GM23338 (cell line): ENCODE measurements around the gene RPS19. TPM values are rescaled to one million over a fixed set of nuclear protein-coding genes. Genes with fewer than 3 reads are reported as not detected.

Source experiments
- ATAC-seq: fragments of 200-7000 bp; cut with Tn5 transposase; 3 replicates; pipeline ENCODE4 v1.9.1; 2020
- DNase-seq: peaks from one replicate; pipeline ENCODE4 v3.0.0-alpha.2; 2015; ENCODE audit warnings: low spot score
- H2AFZ ChIP-seq: fragments of 200-600 bp; sonication (generic); 2 replicates; pipeline ENCODE4 v1.8.0; 2016; ENCODE audit warnings: antibody characterized with exemption, mild to moderate bottlenecking, moderate library complexity
- H3F3A ChIP-seq: fragments of 200-600 bp; sonication (generic); replicated peaks from 2 replicates; pipeline ENCODE4 v1.8.0; 2017; ENCODE audit warnings: antibody characterized with exemption, mixed run types, low read depth
- H3K27ac ChIP-seq: fragments of 200-600 bp; sonication (generic); 2 replicates; pipeline ENCODE4 v1.6.1; 2016; ENCODE audit warnings: low read depth
- H3K27me3 ChIP-seq: fragments of 200-600 bp; sonication (generic); 2 replicates; pipeline ENCODE4 v1.8.0; 2016; ENCODE audit warnings: mild to moderate bottlenecking, mixed run types, moderate library complexity; ENCODE audit not compliant: insufficient read depth
- H3K36me3 ChIP-seq: fragments of 200-600 bp; sonication (generic); 2 replicates; pipeline ENCODE4 v1.8.0; 2016; ENCODE audit warnings: mild to moderate bottlenecking; ENCODE audit not compliant: insufficient read depth
- H3K4me1 ChIP-seq: fragments of 200-600 bp; sonication (generic); 2 replicates; pipeline ENCODE4 v1.8.0; 2016; ENCODE audit warnings: mild to moderate bottlenecking, moderate library complexity; ENCODE audit not compliant: insufficient read depth
- H3K4me2 ChIP-seq: fragments of 200-600 bp; sonication (generic); 2 replicates; pipeline ENCODE4 v1.7.1; 2017; ENCODE audit warnings: mixed run types
- H3K4me3 ChIP-seq: fragments of 200-600 bp; sonication (generic); 2 replicates; pipeline ENCODE4 v1.6.1; 2016; ENCODE audit warnings: mixed run types
- H3K79me2 ChIP-seq: fragments of 200-600 bp; sonication (generic); replicated peaks from 2 replicates; pipeline ENCODE4 v1.8.0; 2017; ENCODE audit warnings: mild to moderate bottlenecking; ENCODE audit not compliant: insufficient read depth
- H3K9me2 ChIP-seq: fragments of 200-600 bp; sonication (generic); 2 replicates; pipeline ENCODE4 v1.8.0; 2017; ENCODE audit not compliant: insufficient read depth
- H4K20me1 ChIP-seq: fragments of 200-600 bp; sonication (generic); replicated peaks from 2 replicates; pipeline ENCODE4 v1.8.0; 2017; ENCODE audit warnings: mild to moderate bottlenecking; ENCODE audit not compliant: insufficient read depth
- H3K27ac Mint-ChIP-seq: 2 replicates; pipeline ENCODE4 v1.8.0; 2020; ENCODE audit warnings: inconsistent platforms, mild to moderate bottlenecking, moderate library complexity, mixed read lengths
- H3K27me3 Mint-ChIP-seq: 3 replicates; pipeline ENCODE4 v1.8.0; 2022; ENCODE audit warnings: low read depth, mild to moderate bottlenecking, moderate library complexity, mixed read lengths, inconsistent platforms; ENCODE audit not compliant: insufficient read depth, poor library complexity
- H3K36me3 Mint-ChIP-seq: 3 replicates; pipeline ENCODE4 v1.8.0; 2021; ENCODE audit warnings: low read depth, mild to moderate bottlenecking, inconsistent platforms, moderate library complexity, mixed read lengths
- H3K4me1 Mint-ChIP-seq: 3 replicates; pipeline ENCODE4 v1.8.0; 2020; ENCODE audit warnings: mild to moderate bottlenecking, inconsistent platforms, mixed read lengths
- H3K4me3 Mint-ChIP-seq: 3 replicates; pipeline ENCODE4 v1.8.0; 2021; ENCODE audit warnings: moderate library complexity, mild to moderate bottlenecking, inconsistent platforms, mixed read lengths
- H3K9me3 Mint-ChIP-seq: 3 replicates; pipeline ENCODE4 v1.8.0; 2020; ENCODE audit warnings: moderate library complexity, mild to moderate bottlenecking, inconsistent platforms, mixed read lengths
- CTCF ChIP-seq, 2 experiments: fragments of 200-600 bp in 1 of 2; sonication (generic) in 1 of 2; conservative IDR thresholded peaks; 2 replicates each; pipeline versions ENCODE4 v1.5.1 to v1.6.1; 2016 to 2017; ENCODE audit warnings: antibody characterized with exemption in 2 of 2, low read depth in 2 of 2, mild to moderate bottlenecking in 2 of 2, moderate library complexity in 1 of 2
- EZH2 ChIP-seq: fragments of 200-600 bp; sonication (generic); IDR thresholded peaks from one replicate; pipeline ENCODE4 v1.8.0; 2017; ENCODE audit warnings: antibody characterized with exemption, mild to moderate bottlenecking, low read depth; ENCODE audit not compliant: unreplicated experiment
- EZH2phosphoT487 ChIP-seq: fragments of 200-600 bp; sonication (generic); IDR thresholded peaks from one replicate; pipeline ENCODE4 v1.8.1; 2018; ENCODE audit warnings: antibody characterized with exemption; ENCODE audit not compliant: unreplicated experiment
- JUNB ChIP-seq: IDR thresholded peaks from one replicate; pipeline ENCODE4 v1.6.1; 2016; ENCODE audit warnings: antibody characterized with exemption; ENCODE audit not compliant: unreplicated experiment
- NANOG ChIP-seq: IDR thresholded peaks from 2 replicates; pipeline ENCODE4 v1.6.1; 2016; ENCODE audit warnings: antibody characterized with exemption, borderline replicate concordance
- REST ChIP-seq: IDR thresholded peaks from one replicate; pipeline ENCODE4 v1.6.1; 2018; ENCODE audit warnings: antibody characterized with exemption; ENCODE audit not compliant: unreplicated experiment
- STAT1 ChIP-seq: IDR thresholded peaks from one replicate; pipeline ENCODE4 v1.6.1; 2016; ENCODE audit warnings: antibody characterized with exemption; ENCODE audit not compliant: unreplicated experiment
- ZNF114 ChIP-seq: fragments of 250-450 bp; sonication (Bioruptor Pico); IDR thresholded peaks from 2 replicates; pipeline ENCODE4 v1.5.0; 2020; ENCODE audit warnings: mild to moderate bottlenecking, moderate library complexity
- ZNF331 ChIP-seq: fragments of 250-450 bp; sonication (Bioruptor Pico); IDR thresholded peaks from 2 replicates; pipeline ENCODE4 v1.5.0; 2020; ENCODE audit warnings: low read depth, mild to moderate bottlenecking, moderate library complexity
- ZNF462 ChIP-seq: fragments of 250-450 bp; sonication (Bioruptor Pico); IDR thresholded peaks from 2 replicates; pipeline ENCODE4 v1.5.0; 2020; ENCODE audit warnings: mild to moderate bottlenecking, moderate library complexity
- polyA plus RNA-seq: library from polyadenylated mRNA; unstranded; fragments of >200 nt; fragmentation: Nextera tagmentation; extraction: Ambion mirVana; gene quantifications from 2 replicates; pipeline ENCODE4 v1.2.1, GENCODE V29; 2016
- total RNA-seq: library from RNA; depleted of rRNA; stranded (reverse); fragments of >200 nt; shearing (Covaris generic); gene quantifications from 2 replicates; pipeline ENCODE4 v1.2.3, GENCODE V29; 2014
- TF ChIP-seq, protein P1 (sequence below): IDR thresholded peaks from 2 replicates; pipeline ENCODE4 v1.6.1; 2016; ENCODE audit warnings: antibody characterized with exemption

RPS19 gene
- total and polyA plus RNA-seq, 2 experiments from 2014 or later = 1,798 to 4,073 TPM

- TF ChIP-seq ZNF462 (CRISPR knock-in tag) = no peak
- TF ChIP-seq ZNF331 (CRISPR knock-in tag) = no peak
- no peak for TF ChIP-seq NANOG
Observed at GRCh38 chr19:41909706-41910105, 49.7 kb downstream of the RPS19 start (continued).

DNA sequence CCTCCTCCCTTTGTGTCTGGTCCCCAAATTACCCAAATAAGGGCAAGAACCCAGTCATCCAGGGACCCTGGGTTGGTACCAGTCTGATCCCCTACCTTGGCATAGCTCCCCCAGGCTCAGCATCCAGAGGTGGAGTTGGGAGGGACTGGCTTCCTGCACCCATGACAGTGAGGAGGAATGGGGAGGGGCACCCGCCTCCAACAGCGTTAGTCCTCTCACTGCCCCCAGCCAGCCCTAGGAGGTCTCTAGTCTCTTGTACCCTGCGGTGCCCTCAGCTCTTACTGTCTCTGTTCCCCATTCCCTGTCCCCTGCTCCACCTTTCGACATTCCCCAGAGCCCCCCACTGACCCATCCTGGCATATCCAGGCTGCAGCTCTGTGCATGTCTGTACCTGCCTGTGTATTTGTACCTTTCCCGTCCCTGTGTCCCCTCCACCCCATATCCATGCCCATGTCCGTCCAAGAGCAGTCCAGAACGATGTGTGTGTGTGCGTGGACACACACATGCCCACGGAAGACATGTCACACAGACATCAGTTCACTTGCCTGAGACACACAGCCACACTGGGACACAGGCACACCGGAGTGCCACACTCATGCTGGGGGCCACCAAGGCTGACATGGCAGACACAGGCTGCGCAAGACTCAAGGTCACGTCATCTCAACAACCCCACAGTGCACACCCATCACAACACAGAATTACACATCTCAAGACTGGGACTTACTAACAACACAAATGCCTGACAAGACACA is 50.4 kb downstream of the RPS19 start:
- H3K4me1 ChIP-seq = peaks cover 4% of the 10 kb centered on the region; the same call in 1 of the 2 replicates
- no peak overlapping the region for H3K4me2 ChIP-seq
- H3K27ac Mint-ChIP-seq = no peak overlapping the region
- no peaks in the 10 kb centered on the region for H3K79me2 ChIP-seq
- H3F3A ChIP-seq = no peaks in the 10 kb centered on the region
- H3K4me3 Mint-ChIP-seq = no peak overlapping the region; the same call in 2 of the 3 replicates
- H4K20me1 ChIP-seq = no peaks in the 10 kb centered on the region; the same call in 1 of the 2 replicates
- TF ChIP-seq, protein P1, sequence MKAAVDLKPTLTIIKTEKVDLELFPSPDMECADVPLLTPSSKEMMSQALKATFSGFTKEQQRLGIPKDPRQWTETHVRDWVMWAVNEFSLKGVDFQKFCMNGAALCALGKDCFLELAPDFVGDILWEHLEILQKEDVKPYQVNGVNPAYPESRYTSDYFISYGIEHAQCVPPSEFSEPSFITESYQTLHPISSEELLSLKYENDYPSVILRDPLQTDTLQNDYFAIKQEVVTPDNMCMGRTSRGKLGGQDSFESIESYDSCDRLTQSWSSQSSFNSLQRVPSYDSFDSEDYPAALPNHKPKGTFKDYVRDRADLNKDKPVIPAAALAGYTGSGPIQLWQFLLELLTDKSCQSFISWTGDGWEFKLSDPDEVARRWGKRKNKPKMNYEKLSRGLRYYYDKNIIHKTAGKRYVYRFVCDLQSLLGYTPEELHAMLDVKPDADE = no peak
- TF ChIP-seq EZH2phosphoT487 (no peak), JUNB (no peak), NANOG (no peak), REST (no peak), EZH2 (no peak), ZNF331 (CRISPR knock-in tag) (no peak), ZNF114 (CRISPR knock-in tag) (no peak), STAT1 (no peak), CTCF (conservative IDR thresholded peaks at IDR 0.05; ENCODE audit: low read depth in 2 of 2) (no peak)
- no peak for DNase-seq
- no peaks in the 10 kb centered on the region for H3K9me2 ChIP-seq
- peaks cover 68% of the 10 kb centered on the region for H3K27me3 ChIP-seq
- ATAC-seq = no peak
- no peak overlapping the region for H3K27ac ChIP-seq
- H3K4me1 Mint-ChIP-seq = peaks cover 20% of the 10 kb centered on the region
- H3K9me3 Mint-ChIP-seq = 0 out of 3 replicates have a peak, but pooled peaks cover 3% of the 10 kb centered on the region
- peaks cover 54% of the 10 kb centered on the region for H3K27me3 Mint-ChIP-seq
- no peak overlapping the region for H2AFZ ChIP-seq
- no peak overlapping the region for H3K4me3 ChIP-seq
- H3K36me3 ChIP-seq = peaks cover 3% of the 10 kb centered on the region; the same call in 1 of the 2 replicates
- H3K36me3 Mint-ChIP-seq = peaks cover 10% of the 10 kb centered on the region
